ENCODE measurements around the gene RAB37. TPM values are rescaled to one million over a fixed set of nuclear protein-coding genes. Genes with fewer than 3 reads are reported as not detected.

RAB37 gene
- total and polyA plus RNA-seq, 2 of the 13 experiments (the other 11 are each of a cell fraction or from before 2014, with no cell fraction given) = 0.91 to 3.7 TPM

GRCh38 chr17:74728702-74729075 is 8.4 kb upstream of the RAB37 start (continued):
- TF ChIP-seq THAP8 (CRISPR knock-in tag; IDR thresholded peaks at IDR 0.05; ENCODE audit: borderline replicate concordance) (no peak), SMARCE1 (IDR thresholded peaks at IDR 0.05; ENCODE audit: borderline replicate concordance) (no peak), TBL1XR1 (IDR thresholded peaks at IDR 0.05; ENCODE audit: borderline replicate concordance, low read length, partially characterized antibody) (no peak), TCF7 (IDR thresholded peaks at IDR 0.05; ENCODE audit: low read depth) (no peak), NFIC (IDR thresholded peaks at IDR 0.05; ENCODE audit: low read length) (no peak), KLF6 (CRISPR knock-in tag; IDR thresholded peaks at IDR 0.05) (no peak), ZNF274 (CRISPR knock-in tag; IDR thresholded peaks at IDR 0.05) (no peak), MATR3 (CRISPR knock-in tag; IDR thresholded peaks at IDR 0.05) (no peak), MTF2 (CRISPR knock-in tag; IDR thresholded peaks at IDR 0.05; ENCODE audit: borderline replicate concordance) (no peak)
- TF ChIP-seq, protein P1, sequence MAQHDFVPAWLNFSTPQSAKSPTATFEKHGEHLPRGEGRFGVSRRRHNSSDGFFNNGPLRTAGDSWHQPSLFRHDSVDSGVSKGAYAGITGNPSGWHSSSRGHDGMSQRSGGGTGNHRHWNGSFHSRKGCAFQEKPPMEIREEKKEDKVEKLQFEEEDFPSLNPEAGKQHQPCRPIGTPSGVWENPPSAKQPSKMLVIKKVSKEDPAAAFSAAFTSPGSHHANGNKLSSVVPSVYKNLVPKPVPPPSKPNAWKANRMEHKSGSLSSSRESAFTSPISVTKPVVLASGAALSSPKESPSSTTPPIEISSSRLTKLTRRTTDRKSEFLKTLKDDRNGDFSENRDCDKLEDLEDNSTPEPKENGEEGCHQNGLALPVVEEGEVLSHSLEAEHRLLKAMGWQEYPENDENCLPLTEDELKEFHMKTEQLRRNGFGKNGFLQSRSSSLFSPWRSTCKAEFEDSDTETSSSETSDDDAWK (CRISPR knock-in tag; IDR thresholded peaks at IDR 0.05) = no peak
- TF ChIP-seq, protein P2, sequence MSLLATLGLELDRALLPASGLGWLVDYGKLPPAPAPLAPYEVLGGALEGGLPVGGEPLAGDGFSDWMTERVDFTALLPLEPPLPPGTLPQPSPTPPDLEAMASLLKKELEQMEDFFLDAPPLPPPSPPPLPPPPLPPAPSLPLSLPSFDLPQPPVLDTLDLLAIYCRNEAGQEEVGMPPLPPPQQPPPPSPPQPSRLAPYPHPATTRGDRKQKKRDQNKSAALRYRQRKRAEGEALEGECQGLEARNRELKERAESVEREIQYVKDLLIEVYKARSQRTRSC (CRISPR knock-in tag; IDR thresholded peaks at IDR 0.05; ENCODE audit: low read depth) = no peak

DNA sequence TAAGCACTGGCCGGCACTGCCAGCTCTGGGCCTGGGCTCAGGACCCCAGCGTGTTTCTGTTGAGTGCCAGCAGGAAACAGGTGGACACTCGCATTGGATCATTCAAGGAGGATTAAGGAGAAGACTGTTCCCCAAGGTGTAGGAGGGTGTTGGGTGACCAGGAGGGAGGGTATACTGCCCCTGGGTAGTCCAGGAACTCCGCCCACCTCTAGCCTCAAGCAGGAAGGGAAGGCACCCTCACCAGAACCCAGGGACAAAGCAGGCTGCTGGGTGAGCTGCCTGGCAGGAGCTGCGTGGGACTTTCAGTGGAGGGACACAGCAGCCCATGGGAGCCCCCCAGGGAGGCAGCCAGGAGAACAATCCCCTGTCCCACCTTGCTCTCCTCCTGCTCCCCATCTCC is 7.7 kb upstream of the RAB37 start:
- H3K27me3 ChIP-seq (ENCODE audit: control insufficient read depth in 1 of 2, insufficient read depth in 2 of 2, low read length in 2 of 2) = peaks cover 5 to 32% of the 10 kb centered on the region in 2 experiments; a peak in 4 of 5 replicates
- ATAC-seq = no peak
- no peak overlapping the region for H3K4me2 ChIP-seq (ENCODE audit: low read depth, low read length)
- no peaks in the 10 kb centered on the region for H3K79me2 ChIP-seq (ENCODE audit: insufficient read depth, low read length)
- no peak overlapping the region for H2AFZ ChIP-seq (ENCODE audit: low read length)
- no peak for DNase-seq (ENCODE audit: low spot score)
- CTCF ChIA-PET (ENCODE audit: low intra/inter-chr PET ratio, low total read pairs) = no interaction called here
- 40% methylated on average over 5 of the region's 5 CpGs for whole genome bisulfite sequencing (ENCODE audit: low lambda C conversion rate)
- FAIRE-seq = no peak
- intact Hi-C loops (cut with micrococcal nuclease; ENCODE audit: unreplicated experiment) = no loop called here
- no TSS peak for BruUV-seq (replicated peaks)
- no peaks in the 10 kb centered on the region for H4K20me1 ChIP-seq (ENCODE audit: insufficient read depth, low read length)
- peaks cover 9% of the 10 kb centered on the region; the same call in 1 of the 2 replicates for H3K9me3 ChIP-seq (ENCODE audit: low read length)
- in situ Hi-C loops (cut with HindIII; ENCODE audit: extremely low pct_ligation_motif_present, low pct_unique_long_range_greater_than_20kb) = no loop called here
- POLR2A ChIA-PET = no interaction called here
- no peaks in the 10 kb centered on the region for H3K36me3 ChIP-seq (replicated peaks in 1 of 2; ENCODE audit: control insufficient read depth in 1 of 2, insufficient read depth in 2 of 2, low read length in 2 of 2)
- H3K4me1 ChIP-seq (ENCODE audit: insufficient read depth, low read length) = no peaks in the 10 kb centered on the region
- no peak overlapping the region for H3K27ac ChIP-seq (ENCODE audit: extremely low read length, insufficient read depth, low read length)
- H3K4me3 ChIP-seq (replicated peaks in 1 of 3; ENCODE audit: insufficient read depth in 1 of 3, low read depth in 2 of 3, low read length in 3 of 3) = no peak overlapping the region
- no peak overlapping the region for H3K9ac ChIP-seq (ENCODE audit: insufficient read depth, low read depth, low read length)
- no peak for TF ChIP-seq ZFP1 (CRISPR knock-in tag; IDR thresholded peaks at IDR 0.05)
- no peak for TF ChIP-seq HNRNPLL (IDR thresholded peaks at IDR 0.05; ENCODE audit: low read depth, low read length, poor library complexity, severe bottlenecking)
- no peak for TF ChIP-seq ZNF850 (CRISPR knock-in tag; conservative IDR thresholded peaks at IDR 0.05)
- TF ChIP-seq ZFY (CRISPR knock-in tag; IDR thresholded peaks at IDR 0.05) = no peak
- TF ChIP-seq, protein P3, sequence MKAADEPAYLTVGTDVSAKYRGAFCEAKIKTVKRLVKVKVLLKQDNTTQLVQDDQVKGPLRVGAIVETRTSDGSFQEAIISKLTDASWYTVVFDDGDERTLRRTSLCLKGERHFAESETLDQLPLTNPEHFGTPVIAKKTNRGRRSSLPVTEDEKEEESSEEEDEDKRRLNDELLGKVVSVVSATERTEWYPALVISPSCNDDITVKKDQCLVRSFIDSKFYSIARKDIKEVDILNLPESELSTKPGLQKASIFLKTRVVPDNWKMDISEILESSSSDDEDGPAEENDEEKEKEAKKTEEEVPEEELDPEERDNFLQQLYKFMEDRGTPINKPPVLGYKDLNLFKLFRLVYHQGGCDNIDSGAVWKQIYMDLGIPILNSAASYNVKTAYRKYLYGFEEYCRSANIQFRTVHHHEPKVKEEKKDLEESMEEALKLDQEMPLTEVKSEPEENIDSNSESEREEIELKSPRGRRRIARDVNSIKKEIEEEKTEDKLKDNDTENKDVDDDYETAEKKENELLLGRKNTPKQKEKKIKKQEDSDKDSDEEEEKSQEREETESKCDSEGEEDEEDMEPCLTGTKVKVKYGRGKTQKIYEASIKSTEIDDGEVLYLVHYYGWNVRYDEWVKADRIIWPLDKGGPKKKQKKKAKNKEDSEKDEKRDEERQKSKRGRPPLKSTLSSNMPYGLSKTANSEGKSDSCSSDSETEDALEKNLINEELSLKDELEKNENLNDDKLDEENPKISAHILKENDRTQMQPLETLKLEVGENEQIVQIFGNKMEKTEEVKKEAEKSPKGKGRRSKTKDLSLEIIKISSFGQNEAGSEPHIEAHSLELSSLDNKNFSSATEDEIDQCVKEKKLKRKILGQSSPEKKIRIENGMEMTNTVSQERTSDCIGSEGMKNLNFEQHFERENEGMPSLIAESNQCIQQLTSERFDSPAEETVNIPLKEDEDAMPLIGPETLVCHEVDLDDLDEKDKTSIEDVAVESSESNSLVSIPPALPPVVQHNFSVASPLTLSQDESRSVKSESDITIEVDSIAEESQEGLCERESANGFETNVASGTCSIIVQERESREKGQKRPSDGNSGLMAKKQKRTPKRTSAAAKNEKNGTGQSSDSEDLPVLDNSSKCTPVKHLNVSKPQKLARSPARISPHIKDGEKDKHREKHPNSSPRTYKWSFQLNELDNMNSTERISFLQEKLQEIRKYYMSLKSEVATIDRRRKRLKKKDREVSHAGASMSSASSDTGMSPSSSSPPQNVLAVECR (CRISPR knock-in tag; IDR thresholded peaks at IDR 0.05; ENCODE audit: borderline replicate concordance) = no peak
- no peak for TF ChIP-seq RFXAP (CRISPR knock-in tag; IDR thresholded peaks at IDR 0.05; ENCODE audit: borderline replicate concordance)
- TF ChIP-seq ZNF432 (CRISPR knock-in tag; IDR thresholded peaks at IDR 0.05; ENCODE audit: borderline replicate concordance) = no peak
- TF ChIP-seq KDM1A (CRISPR knock-in tag; IDR thresholded peaks at IDR 0.05) = no peak
- TF ChIP-seq MXI1 (IDR thresholded peaks at IDR 0.05; ENCODE audit: borderline replicate concordance, low read depth, low read length) = no peak

Measured in HepG2 (cell line).